NCI-H748 (cell line): ENCODE data around the gene SORBS2.

Source experiments
- DNase-seq: peaks from one replicate; lab custom pipeline; 2025; ENCODE audit not compliant: unreplicated experiment; lab: John Stamatoyannopoulos, UW

Gene SORBS2

GRCh38 chr4:185742766-185743165 is 69.2 kb downstream of the SORBS2 start:
- no peak for DNase-seq

GRCh38 chr4:185741795-185742194 is 70.2 kb downstream of the SORBS2 start:
- no peak for DNase-seq

GRCh38 chr4:185740471-185740873 is 71.5 kb downstream of the SORBS2 start:
- DNase-seq: peak; percentile 29

- no peak for DNase-seq
These were observed 73.2 kb downstream of the SORBS2 start for GRCh38 chr4:185738820-185739219.

- no peak for DNase-seq
These were observed 73.9 kb downstream of the SORBS2 start for GRCh38 chr4:185738038-185738552.

- DNase-seq: no peak
These were observed 74.4 kb downstream of the SORBS2 start for GRCh38 chr4:185737489-185738037.

- DNase-seq: no peak
These were observed 75.1 kb downstream of the SORBS2 start for GRCh38 chr4:185736882-185737281.

GRCh38 chr4:185735866-185736400 is 76.1 kb downstream of the SORBS2 start:
- DNase-seq: no peak

- no peak for DNase-seq
These were observed 77.1 kb downstream of the SORBS2 start for GRCh38 chr4:185734930-185735329.

- no peak for DNase-seq
These were observed 77.8 kb downstream of the SORBS2 start for GRCh38 chr4:185734214-185734613.

- DNase-seq: no peak
These were observed 81.0 kb downstream of the SORBS2 start for GRCh38 chr4:185730849-185731608.

- DNase-seq: peak; percentile 10
These were observed 81.6 kb downstream of the SORBS2 start for GRCh38 chr4:185730387-185730786.

- no peak for DNase-seq
These were observed 82.6 kb downstream of the SORBS2 start for GRCh38 chr4:185729391-185729804.

GRCh38 chr4:185728893-185729292 is 83.1 kb downstream of the SORBS2 start:
- no peak for DNase-seq

GRCh38 chr4:185726931-185727330 is 85.1 kb downstream of the SORBS2 start:
- DNase-seq: peak; percentile 66

- no peak for DNase-seq
These were observed 88.2 kb downstream of the SORBS2 start for GRCh38 chr4:185723631-185724260.

- DNase-seq: peak; percentile 2
These were observed 90.0 kb downstream of the SORBS2 start for GRCh38 chr4:185722029-185722316.

GRCh38 chr4:185721190-185722028 is 90.6 kb downstream of the SORBS2 start:
- DNase-seq: no peak

- DNase-seq: no peak
These were observed 92.5 kb downstream of the SORBS2 start for GRCh38 chr4:185719500-185719858.

- DNase-seq: no peak
These were observed 93.2 kb downstream of the SORBS2 start for GRCh38 chr4:185718578-185719499.
